H1 (cell line): ENCODE results near the gene RASSF4. TPM values are rescaled to one million over a fixed set of nuclear protein-coding genes. Genes with fewer than 3 reads are reported as not detected.

Experiments used
- CTCF ChIA-PET: fragments of 300-600 bp; sonication (Branson Sonifier 250); formaldehyde crosslinking; loops from one replicate; lab custom pipeline; 2021; ENCODE audit not compliant: partially characterized antibody; lab: Charles Lee
- POLR2A ChIA-PET: fragments of 300-600 bp; sonication (Branson Sonifier 250); formaldehyde crosslinking; loops from one replicate; lab custom pipeline; 2021; ENCODE audit warnings: inconsistent platforms; ENCODE audit not compliant: partially characterized antibody; lab: Charles Lee
- DNase-seq, 2 experiments: peaks; one replicate each; pipeline versions ENCODE4 v3.0.0 to v3.0.0-alpha.2; 2010 to 2022; ENCODE audit warnings: low spot score in 2 of 2, low read depth in 1 of 2, mixed read lengths in 1 of 2
- FAIRE-seq: peaks from 2 replicates; lab custom pipeline; 2011; peaks lifted over from hg19 to GRCh38; lab: Jason Lieb, UNC
- H2AFZ ChIP-seq: 2 replicates; pipeline ENCODE4 v1.8.1; 2012; ENCODE audit warnings: low read length, inconsistent platforms
- H2AK5ac ChIP-seq: 2 replicates; pipeline ENCODE4 v1.6.1; 2013; ENCODE audit warnings: low read depth, low read length
- H2BK120ac ChIP-seq: replicated peaks from 2 replicates; pipeline ENCODE3; 2013; ENCODE audit warnings: low read depth, low read length, inconsistent platforms
- H2BK12ac ChIP-seq: 2 replicates; pipeline ENCODE4 v1.6.1; 2013; ENCODE audit warnings: low read depth, low read length
- H2BK15ac ChIP-seq: 2 replicates; pipeline ENCODE4 v1.6.1; 2013; ENCODE audit warnings: low read length
- H2BK20ac ChIP-seq: 2 replicates; pipeline ENCODE4 v1.6.1; 2013; ENCODE audit warnings: low read length
- H2BK5ac ChIP-seq: 2 replicates; pipeline ENCODE4 v1.6.1; 2013; ENCODE audit warnings: low read depth, low read length
- H3K14ac ChIP-seq: 2 replicates; pipeline ENCODE4 v1.6.1; 2013; ENCODE audit warnings: inconsistent platforms; ENCODE audit not compliant: insufficient read length
- H3K18ac ChIP-seq: 2 replicates; pipeline ENCODE4 v1.6.1; 2013; ENCODE audit warnings: low read length; ENCODE audit errors: extremely low read depth
- H3K23ac ChIP-seq: 2 replicates; pipeline ENCODE4 v1.6.1; 2013; ENCODE audit warnings: inconsistent platforms; ENCODE audit not compliant: insufficient read length
- H3K23me2 ChIP-seq: 2 replicates; pipeline ENCODE4 v1.6.1; 2013; ENCODE audit warnings: low read depth, low read length
- H3K27ac ChIP-seq: 2 replicates; pipeline ENCODE4 v1.6.1; 2011; ENCODE audit warnings: low read depth, low read length, inconsistent platforms
- H3K27me3 ChIP-seq, 4 experiments: replicated peaks in 1 of 4; 1 replicate in 1 of 4; 2 replicates in 3 of 4; pipeline versions ENCODE4 v1.6.1 to v1.8.1; 2011 to 2013; ENCODE audit warnings: low read length in 3 of 4, mild to moderate bottlenecking in 3 of 4, inconsistent platforms in 2 of 4, mixed read lengths in 2 of 4, moderate library complexity in 1 of 4; ENCODE audit not compliant: control insufficient read depth in 3 of 4, insufficient read depth in 3 of 4; ENCODE audit errors: extremely low read depth in 1 of 4
- H3K36me3 ChIP-seq, 4 experiments: 2 replicates each; pipeline versions ENCODE4 v1.6.1 to v1.8.1; 2011 to 2013; ENCODE audit warnings: mild to moderate bottlenecking in 4 of 4, low read length in 3 of 4, moderate library complexity in 2 of 4, control low read depth in 1 of 4, inconsistent platforms in 1 of 4; ENCODE audit not compliant: insufficient read depth in 4 of 4, control insufficient read depth in 2 of 4
- H3K4ac ChIP-seq: replicated peaks from 2 replicates; pipeline ENCODE3; 2013; ENCODE audit warnings: low read length, low read depth, mixed read lengths, inconsistent platforms; ENCODE audit not compliant: insufficient read length
- H3K4me1 ChIP-seq, 4 experiments: replicated peaks in 1 of 4; 1 replicate in 1 of 4; 2 replicates in 3 of 4; pipeline versions ENCODE4 v1.6.1 to v1.8.1; 2011 to 2013; ENCODE audit warnings: low read length in 3 of 4, inconsistent platforms in 2 of 4, mixed read lengths in 1 of 4; ENCODE audit not compliant: insufficient read depth in 4 of 4, control insufficient read depth in 3 of 4
- H3K4me2 ChIP-seq, 2 experiments: 2 replicates each; pipeline versions ENCODE4 v1.6.1 to v1.8.1; 2011 to 2013; ENCODE audit warnings: low read depth in 2 of 2, low read length in 2 of 2, control low read depth in 1 of 2, inconsistent platforms in 1 of 2, mild to moderate bottlenecking in 1 of 2; ENCODE audit not compliant: insufficient read depth in 1 of 2
- H3K4me3 ChIP-seq, 4 experiments: fragments of 200-600, 300-600 bp in 1 of 4; sonication (generic), shearing (Covaris generic), sonication (Bioruptor Twin) in 1 of 4; 2 replicates each; pipeline versions ENCODE4 v1.5.1 to v1.8.1; 2011 to 2016; ENCODE audit warnings: low read length in 4 of 4, low read depth in 3 of 4, control low read depth in 2 of 4, inconsistent platforms in 2 of 4, mild to moderate bottlenecking in 2 of 4, mixed read lengths in 1 of 4, moderate library complexity in 1 of 4; ENCODE audit not compliant: insufficient read depth in 2 of 4; ENCODE audit errors: extremely low read depth in 1 of 4
- H3K56ac ChIP-seq: replicated peaks from 2 replicates; pipeline ENCODE3; 2013; ENCODE audit warnings: low read depth, mild to moderate bottlenecking, mixed read lengths, low read length, inconsistent platforms; ENCODE audit not compliant: insufficient read length
- H3K79me1 ChIP-seq: 2 replicates; pipeline ENCODE4 v1.6.1; 2013; ENCODE audit warnings: low read depth, low read length, control low read depth
- H3K79me2 ChIP-seq, 2 experiments: 2 replicates each; pipeline versions ENCODE4 v1.6.1 to v1.8.1; 2012 to 2013; ENCODE audit warnings: low read length in 2 of 2, mild to moderate bottlenecking in 2 of 2, inconsistent platforms in 1 of 2; ENCODE audit not compliant: insufficient read depth in 2 of 2, control insufficient read depth in 1 of 2
- H3K9ac ChIP-seq, 4 experiments: replicated peaks in 1 of 4; 1 replicate in 1 of 4; 2 replicates in 3 of 4; pipeline versions ENCODE4 v1.6.1 to v1.8.1; 2011 to 2013; ENCODE audit warnings: low read depth in 3 of 4, low read length in 3 of 4, control low read depth in 2 of 4, mild to moderate bottlenecking in 2 of 4, moderate library complexity in 2 of 4, inconsistent platforms in 1 of 4; ENCODE audit errors: extremely low read depth in 1 of 4
- H3K9me3 ChIP-seq, 2 experiments: 2 replicates each; pipeline versions ENCODE4 v1.6.1 to v1.8.1; 2012 to 2013; ENCODE audit warnings: mild to moderate bottlenecking in 2 of 2, moderate library complexity in 2 of 2, control low read depth in 1 of 2, inconsistent platforms in 1 of 2, low read depth in 1 of 2, low read length in 1 of 2, mixed read lengths in 1 of 2; ENCODE audit not compliant: insufficient read depth in 2 of 2
- H4K20me1 ChIP-seq, 2 experiments: replicated peaks in 1 of 2; 2 replicates each; pipeline versions ENCODE3 to v1.8.1; 2011 to 2013; ENCODE audit warnings: inconsistent platforms in 2 of 2, low read length in 2 of 2, mild to moderate bottlenecking in 1 of 2; ENCODE audit not compliant: insufficient read depth in 2 of 2, control insufficient read depth in 1 of 2
- H4K5ac ChIP-seq: 2 replicates; pipeline ENCODE4 v1.6.1; 2013; ENCODE audit warnings: low read length, low read depth, mixed read lengths, inconsistent platforms; ENCODE audit not compliant: insufficient read length
- H4K8ac ChIP-seq: 2 replicates; pipeline ENCODE4 v1.8.0; 2013; ENCODE audit warnings: mild to moderate bottlenecking, moderate library complexity, low read length, inconsistent platforms; ENCODE audit not compliant: insufficient read depth; ENCODE audit errors: extremely low read depth
- H4K91ac ChIP-seq: replicated peaks from 2 replicates; pipeline ENCODE3; 2013; ENCODE audit warnings: low read length, mixed read lengths, inconsistent platforms; ENCODE audit not compliant: insufficient read length
- CTBP2 ChIP-seq: IDR thresholded peaks from 2 replicates; pipeline ENCODE4 v1.7.0; 2011; ENCODE audit warnings: borderline replicate concordance, mild to moderate bottlenecking, moderate library complexity, mixed read lengths, low read length; ENCODE audit not compliant: insufficient read depth, insufficient read length
- EZH2 ChIP-seq: fragments of 200-600 bp; sonication (generic); IDR thresholded peaks from 2 replicates; pipeline ENCODE4 v1.7.1; 2012; ENCODE audit warnings: low read depth, mild to moderate bottlenecking, moderate library complexity, low read length, inconsistent platforms; ENCODE audit not compliant: severe bottlenecking
- GTF2F1 ChIP-seq: IDR thresholded peaks from 2 replicates; pipeline ENCODE4 v1.6.1; 2012; ENCODE audit warnings: low read depth, low read length, improper control_type of control experiment, borderline replicate concordance
- KDM4A ChIP-seq: IDR thresholded peaks from one replicate; pipeline ENCODE4 v1.7.1; 2012; ENCODE audit warnings: low read depth, mild to moderate bottlenecking, moderate library complexity, low read length, inconsistent platforms; ENCODE audit not compliant: severe bottlenecking
- NRF1 ChIP-seq: IDR thresholded peaks from 2 replicates; pipeline ENCODE4 v1.6.1; 2011; ENCODE audit warnings: mild to moderate bottlenecking, low read depth, low read length, improper control_type of control experiment
- RFX5 ChIP-seq: IDR thresholded peaks from 2 replicates; pipeline ENCODE4 v1.6.1; 2011; ENCODE audit warnings: low read depth, low read length, improper control_type of control experiment, borderline replicate concordance
- SRF ChIP-seq: IDR thresholded peaks from 2 replicates; pipeline ENCODE4 v1.6.1; 2011; ENCODE audit warnings: mild to moderate bottlenecking, low read depth, low read length, moderate library complexity
- SUZ12 ChIP-seq: fragments of 200-600 bp; sonication (generic); IDR thresholded peaks from 2 replicates; pipeline ENCODE4 v1.6.1; 2012; ENCODE audit warnings: mild to moderate bottlenecking, inconsistent platforms, low read length, moderate library complexity, mixed read lengths
- WGBS, 2 experiments: shearing (Covaris generic) in 1 of 2; methylation state at CpG; one replicate each; pipeline versions ENCODE4 v1.1.6 to v1.1.7; 2013 to 2015; ENCODE audit warnings: low lambda C conversion rate in 2 of 2, mixed read lengths in 2 of 2, inconsistent platforms in 1 of 2, low coverage in 1 of 2, missing lambda C conversion rate in 1 of 2; ENCODE audit not compliant: insufficient replicate concordance in 2 of 2, insufficient coverage in 1 of 2, insufficient read length in 1 of 2; ENCODE audit errors: extremely low coverage in 1 of 2, missing lambda C conversion rate in 1 of 2; 5-methylcytosine and 5-hydroxymethylcytosine counted together
- polyA plus RNA-seq, 7 experiments: library from polyadenylated mRNA; depleted of rRNA in 3 of 7; stranded (reverse) in 5 of 7; unstranded in 2 of 7; fragments of >200 nt in 5 of 7; fragments of 200-250 nt in 2 of 7; gene quantifications; 1 replicate in 5 of 7; 2 replicates in 1 of 7; 4 replicates in 1 of 7; pipeline versions ENCODE4 v1.2.1 to v1.2.3, GENCODE V29; 2011 to 2013; ENCODE audit warnings: missing spikeins in 2 of 7, mixed read lengths in 2 of 7
- total RNA-seq: library from RNA; stranded (reverse); fragmentation: NEBNext Ultra II Directional; extraction: Animal tissue kit (Norgen Biotek cat#: 25700); gene quantifications from 2 replicates; pipeline ENCODE4 v1.2.1, GENCODE V29; 2021

RASSF4 gene
- total and polyA plus RNA-seq, 2 of the 8 experiments (the other 6 are each of a cell fraction or from before 2014, with no cell fraction given) = 14.3 to 14.5 TPM

DNA sequence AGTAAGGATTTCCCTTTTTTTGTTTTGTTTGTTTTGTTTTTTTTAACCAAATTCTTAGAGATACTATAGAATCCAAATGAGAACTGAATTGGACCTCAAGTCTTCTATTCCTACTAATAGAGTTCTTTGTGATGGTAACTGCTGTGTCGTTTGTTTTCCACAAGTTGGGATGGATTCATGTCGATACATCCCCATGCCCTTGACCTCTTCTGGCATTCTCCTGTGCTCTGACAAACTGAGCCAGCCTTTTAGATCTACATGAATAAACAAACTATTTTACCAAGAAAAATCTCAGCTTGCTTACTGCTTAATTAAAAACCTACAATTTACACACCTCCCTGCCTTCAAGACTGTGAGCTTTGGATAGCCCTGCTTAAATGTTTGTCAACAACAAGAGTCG lies 45.1 kb downstream of the RASSF4 start:
- H3K27me3 ChIP-seq = peaks cover 0 to 4% (median 4%) of the 10 kb centered on the region in 4 experiments; a peak in 4 of 7 replicates

More for the DNA sequence above, 45.1 kb downstream of the RASSF4 start:
- no peak overlapping the region for H3K4me3 ChIP-seq
- no peak overlapping the region for H4K91ac ChIP-seq
- ChIA-PET POLR2A (interaction anchor here (0.7 to 1.1 kb wide), 3 partner anchors 9 to 212 kb away, joined by 3 to 4 read pairs (median 3); no protein-coding TSS in a partner anchor), CTCF (interaction anchor here (0.7 to 2.1 kb wide), 3 partner anchors 9 to 246 kb away, joined by 4 to 9 read pairs (median 4); no protein-coding TSS in a partner anchor)
- H3K36me3 ChIP-seq = peaks cover 2 to 18% (median 11%) of the 10 kb centered on the region in 4 experiments; a peak in 7 of 8 replicates
- no peaks in the 10 kb centered on the region; the same call in 1 of the 2 replicates for H3K79me1 ChIP-seq
- H3K4me1 ChIP-seq = peaks cover 2 to 6% (median 4%) of the 10 kb centered on the region in 4 experiments; a peak in 4 of 7 replicates
- H2BK20ac ChIP-seq = no peak overlapping the region
- 85% methylated on average over 3 of the region's 3 CpGs; no CpG with 5 or more reads in 1 of the 2 experiments for WGBS, 2 experiments
- DNase-seq = no peak
- no peak overlapping the region for H2AFZ ChIP-seq
- H2BK15ac ChIP-seq = no peak overlapping the region
- no peak overlapping the region for H4K5ac ChIP-seq
- H3K18ac ChIP-seq = no peak overlapping the region
- H2BK120ac ChIP-seq = no peak overlapping the region
- H3K9me3 ChIP-seq = no peaks in the 10 kb centered on the region
- FAIRE-seq = no peak
- no peak overlapping the region for H3K9ac ChIP-seq
- H3K14ac ChIP-seq = no peak overlapping the region
- H3K23ac ChIP-seq = no peak overlapping the region
- no peak overlapping the region for H3K4ac ChIP-seq
- peaks cover 0 to 20% of the 10 kb centered on the region in 2 experiments; a peak in 3 of 4 replicates for H3K79me2 ChIP-seq
- H3K56ac ChIP-seq = no peak overlapping the region
- TF ChIP-seq NRF1 = no peak
- no peak for TF ChIP-seq GTF2F1
- no peak for TF ChIP-seq RFX5
- TF ChIP-seq SUZ12 = no peak
- TF ChIP-seq SRF = no peak
- no peak for TF ChIP-seq CTBP2
- no peak for TF ChIP-seq KDM4A
- TF ChIP-seq EZH2 = no peak
- no peak overlapping the region for H3K27ac ChIP-seq
- peaks cover 0 to 7% of the 10 kb centered on the region in 2 experiments for H4K20me1 ChIP-seq
- H2AK5ac ChIP-seq = no peak overlapping the region
- no peak overlapping the region for H2BK12ac ChIP-seq
- H4K8ac ChIP-seq = no peak overlapping the region
- H3K4me2 ChIP-seq = no peak overlapping the region
- H2BK5ac ChIP-seq = no peak overlapping the region
- H3K23me2 ChIP-seq = peaks cover 5% of the 10 kb centered on the region
